Measurements from ENCODE around the gene FTCD.
"Not testable (repeated sequence)": the region's sequence is repeated elsewhere in the genome, so short reads cannot be mapped to it uniquely, and the experiment has no call there.

FTCD gene

GRCh38 chr21:46171585-46171984, 16.2 kb upstream of the FTCD start:
- DNase-seq, result no peak

GRCh38 chr21:46170436-46171193, 15.2 kb upstream of the FTCD start:
- DNase-seq, result not testable (repeated sequence)

- DNase-seq, result no peak
Measured at GRCh38 chr21:46168659-46169386, 13.4 kb upstream of the FTCD start.

GRCh38 chr21:46168238-46168637, 12.9 kb upstream of the FTCD start:
- DNase-seq, result no peak

- DNase-seq, result no peak
Measured at GRCh38 chr21:46165098-46165497, 9.7 kb upstream of the FTCD start.

- no peak for DNase-seq
Measured at GRCh38 chr21:46163380-46163779, 8.0 kb upstream of the FTCD start.

- DNase-seq, result no peak
Measured at GRCh38 chr21:46161633-46162592, 6.5 kb upstream of the FTCD start.

GRCh38 chr21:46160907-46161632, 5.7 kb upstream of the FTCD start:
- DNase-seq, result no peak

- no peak for DNase-seq
Measured at GRCh38 chr21:46160657-46160906, 5.2 kb upstream of the FTCD start.

- no peak for DNase-seq
Measured at GRCh38 chr21:46159841-46160656, 4.7 kb upstream of the FTCD start.

GRCh38 chr21:46159390-46159789, 4.0 kb upstream of the FTCD start:
- no peak for DNase-seq

GRCh38 chr21:46158666-46159300, 3.4 kb upstream of the FTCD start:
- DNase-seq, result no peak

- DNase-seq, result no peak
Measured at GRCh38 chr21:46157987-46158451, 2.6 kb upstream of the FTCD start.

GRCh38 chr21:46157396-46157986, 2.1 kb upstream of the FTCD start:
- DNase-seq, result no peak

- DNase-seq, result no peak
Measured at GRCh38 chr21:46156678-46157077, 1.3 kb upstream of the FTCD start.

- no peak for DNase-seq
Measured at GRCh38 chr21:46156378-46156645, 933 bp upstream of the FTCD start.

- DNase-seq, result no peak
Measured at GRCh38 chr21:46154955-46155513, 345 bp downstream of the FTCD start.

- DNase-seq, result no peak
Measured at GRCh38 chr21:46154155-46154954, 1.0 kb downstream of the FTCD start.

GRCh38 chr21:46153247-46154154, 1.9 kb downstream of the FTCD start:
- peak; percentile 48 for DNase-seq
